Karpas-422 (cell line): ENCODE data around the gene FGF12. TPM values are rescaled to one million over a fixed set of nuclear protein-coding genes. Genes with fewer than 3 reads are reported as not detected.

Experiments used
- DNase-seq: peaks from one replicate; pipeline ENCODE4 v3.0.0-alpha.2; 2015
- H2AFZ ChIP-seq: fragments of 200-600 bp; sonication (generic); 2 replicates; pipeline ENCODE4 v1.6.1; 2014; ENCODE audit warnings: antibody characterized with exemption, low read length, mixed read lengths
- H3K27ac ChIP-seq: fragments of 200-600 bp; sonication (generic); 2 replicates; pipeline ENCODE4 v1.5.1; 2014; ENCODE audit warnings: mild to moderate bottlenecking, low read length, moderate library complexity
- H3K27me3 ChIP-seq: fragments of 200-600 bp; sonication (generic); 2 replicates; pipeline ENCODE4 v1.6.1; 2014; ENCODE audit warnings: low read length, mixed read lengths
- H3K36me3 ChIP-seq: fragments of 200-600 bp; sonication (generic); 2 replicates; pipeline ENCODE4 v1.6.1; 2014; ENCODE audit warnings: low read length, mixed read lengths; ENCODE audit not compliant: insufficient read depth
- H3K4me1 ChIP-seq: fragments of 200-600 bp; sonication (generic); 2 replicates; pipeline ENCODE4 v1.6.1; 2014; ENCODE audit warnings: mild to moderate bottlenecking, low read length, mixed read lengths
- H3K4me2 ChIP-seq: fragments of 200-600 bp; sonication (generic); 2 replicates; pipeline ENCODE4 v1.6.1; 2014; ENCODE audit warnings: low read length, low read depth, mild to moderate bottlenecking; ENCODE audit not compliant: poor library complexity, severe bottlenecking
- H3K4me3 ChIP-seq: fragments of 200-600 bp; sonication (generic); 2 replicates; pipeline ENCODE4 v1.5.1; 2014; ENCODE audit warnings: mild to moderate bottlenecking, antibody characterized with exemption, low read length, mixed read lengths
- H3K79me2 ChIP-seq: fragments of 200-600 bp; sonication (generic); 2 replicates; pipeline ENCODE4 v1.6.1; 2014; ENCODE audit warnings: mild to moderate bottlenecking, low read length, mixed read lengths
- H3K9ac ChIP-seq: fragments of 200-600 bp; sonication (generic); 2 replicates; pipeline ENCODE4 v1.6.0; 2014; ENCODE audit warnings: low read length
- H3K9me2 ChIP-seq: fragments of 200-600 bp; sonication (generic), shearing (Covaris generic); replicated peaks from 2 replicates; pipeline ENCODE4 v1.6.0; 2014; ENCODE audit warnings: mild to moderate bottlenecking, low read length, moderate library complexity; ENCODE audit not compliant: insufficient read depth
- H3K9me3 ChIP-seq: fragments of 300-700, 200-600 bp; sonication (generic); 2 replicates; pipeline ENCODE4 v1.6.1; 2014; ENCODE audit warnings: low read length, mixed read lengths
- H4K20me1 ChIP-seq: fragments of 200-600 bp; sonication (generic); 2 replicates; pipeline ENCODE4 v1.6.1; 2014; ENCODE audit warnings: mild to moderate bottlenecking, antibody characterized with exemption, low read length, low read depth; ENCODE audit not compliant: insufficient read depth
- total RNA-seq: library from RNA; depleted of rRNA; stranded (reverse); fragments of >200 nt; shearing (Covaris generic); gene quantifications from 2 replicates; pipeline ENCODE4 v1.2.3, GENCODE V29; 2014; ENCODE audit warnings: low replicate concordance

FGF12 gene
- total RNA-seq, 1 experiment from 2014 or later: not detected

DNA sequence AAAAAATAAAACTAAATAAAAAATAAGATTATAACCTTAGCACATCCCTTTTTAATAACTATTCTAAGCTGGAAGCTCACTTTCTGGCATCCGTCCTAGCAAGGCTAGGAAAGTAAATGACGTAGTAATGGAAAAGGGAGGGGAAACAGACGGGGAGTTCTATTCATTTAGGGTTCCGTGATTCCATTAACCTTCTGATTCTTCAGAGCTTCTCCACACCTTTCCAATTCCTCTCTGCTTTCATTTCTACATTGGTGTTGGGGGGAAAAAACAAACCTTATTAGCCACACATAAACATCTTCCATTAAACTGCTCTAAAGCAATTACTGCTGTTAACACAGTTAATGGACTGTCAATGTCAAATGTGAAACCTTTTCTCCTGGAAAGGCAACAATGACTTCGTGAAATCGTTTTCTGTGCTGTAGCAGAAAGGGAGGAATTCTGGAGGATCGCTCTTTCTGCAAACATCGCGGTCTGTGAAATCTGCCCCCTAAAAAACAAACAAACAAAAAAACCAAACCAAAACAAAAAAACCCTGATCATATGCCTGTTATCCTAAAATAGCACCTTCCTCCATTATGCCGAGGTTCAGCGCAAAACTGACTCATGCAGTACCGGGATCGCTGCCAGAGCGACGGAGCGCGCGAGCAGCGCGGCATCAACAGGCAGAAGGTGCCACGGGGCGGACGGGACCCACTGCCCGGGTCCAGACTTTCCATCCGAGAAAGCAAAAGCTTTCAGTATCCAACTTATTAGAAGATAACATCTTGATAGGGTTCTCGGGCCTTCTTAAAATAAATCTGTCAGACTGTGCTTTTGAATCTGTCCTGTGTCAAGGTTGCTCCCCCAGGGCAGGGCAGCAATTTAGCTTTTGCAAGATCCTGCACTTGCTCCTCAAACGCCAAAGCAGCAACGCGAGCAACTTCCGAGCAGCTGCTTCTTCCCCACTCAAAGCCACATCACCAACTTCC is 156.2 kb downstream of the FGF12 start:
- Histone ChIP-seq H3K4me1 (no peaks in the 10 kb centered on the region), H3K36me3 (no peaks in the 10 kb centered on the region), H2AFZ (no peak overlapping the region), H3K9me2 (no peaks in the 10 kb centered on the region), H3K4me3 (no peak overlapping the region), H4K20me1 (no peaks in the 10 kb centered on the region), H3K27ac (no peak overlapping the region), H3K79me2 (no peaks in the 10 kb centered on the region), H3K9me3 (no peaks in the 10 kb centered on the region), H3K9ac (no peak overlapping the region), H3K27me3 (no peaks in the 10 kb centered on the region), H3K4me2 (no peak overlapping the region)
- DNase-seq: no peak

DNA sequence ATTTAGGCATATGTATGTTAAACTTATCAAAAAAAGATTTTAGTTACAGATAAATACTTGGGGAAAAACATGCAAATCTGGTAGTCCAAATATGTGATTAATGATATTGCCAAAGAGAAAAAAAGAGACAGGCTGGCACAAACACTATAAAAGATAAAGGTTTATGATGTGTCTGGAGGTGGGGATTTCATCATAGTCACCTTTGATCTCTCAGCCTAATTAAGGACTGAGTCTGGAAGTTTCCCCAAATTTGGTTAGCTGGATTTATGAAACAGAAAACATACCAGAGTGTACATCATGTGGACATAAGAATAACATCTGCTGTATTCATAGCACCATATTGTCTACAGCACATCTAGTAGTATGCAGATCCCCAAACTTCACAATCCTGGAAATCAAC is 157.0 kb downstream of the FGF12 start:
- H3K9me3 ChIP-seq: no peaks in the 10 kb centered on the region
- no peaks in the 10 kb centered on the region for H3K36me3 ChIP-seq
- H3K4me3 ChIP-seq: no peak overlapping the region
- DNase-seq: no peak
- H3K4me1 ChIP-seq: no peaks in the 10 kb centered on the region
- no peak overlapping the region for H3K9ac ChIP-seq
- H3K27ac ChIP-seq: no peak overlapping the region
- H3K9me2 ChIP-seq: no peaks in the 10 kb centered on the region
- no peak overlapping the region for H2AFZ ChIP-seq
- H3K27me3 ChIP-seq: no peaks in the 10 kb centered on the region
- H3K79me2 ChIP-seq: no peaks in the 10 kb centered on the region
- H4K20me1 ChIP-seq: no peaks in the 10 kb centered on the region
- H3K4me2 ChIP-seq: no peak overlapping the region

DNA sequence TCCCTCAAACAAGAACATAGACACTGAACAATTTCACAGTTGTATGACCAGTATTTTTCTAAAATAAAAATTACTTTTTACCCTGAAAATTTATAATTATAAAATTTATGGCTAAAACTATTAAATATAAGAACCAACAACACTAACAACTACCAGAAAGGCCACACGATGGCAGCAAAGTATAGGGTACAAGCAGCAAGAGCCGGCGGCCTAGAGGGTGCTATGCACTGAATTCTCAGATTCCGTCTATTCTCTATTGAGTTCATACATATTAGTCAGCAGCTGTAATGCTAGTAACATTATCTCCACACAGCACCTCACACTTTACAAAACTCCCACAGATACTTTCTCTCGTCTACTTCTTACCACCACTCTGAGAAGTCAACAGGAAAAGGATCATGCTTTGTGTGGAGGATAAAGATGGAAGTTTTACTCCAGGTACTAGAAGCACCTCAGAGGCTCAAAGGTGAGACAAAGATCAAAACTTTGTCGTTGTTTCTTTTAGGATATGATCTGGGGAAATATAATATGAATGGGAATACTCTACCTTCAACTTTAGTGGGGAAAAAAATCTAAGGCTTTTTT is 160.5 kb downstream of the FGF12 start:
- DNase-seq: peak; percentile 90
- no peaks in the 10 kb centered on the region for H3K27me3 ChIP-seq
- no peaks in the 10 kb centered on the region for H3K36me3 ChIP-seq
- no peaks in the 10 kb centered on the region for H3K9me3 ChIP-seq
- H3K9ac ChIP-seq: no peak overlapping the region
- H2AFZ ChIP-seq: no peak overlapping the region
- no peak overlapping the region for H3K27ac ChIP-seq
- no peaks in the 10 kb centered on the region for H3K4me1 ChIP-seq
- H3K4me2 ChIP-seq: no peak overlapping the region
- no peaks in the 10 kb centered on the region for H3K9me2 ChIP-seq
- H3K79me2 ChIP-seq: no peaks in the 10 kb centered on the region
- H4K20me1 ChIP-seq: no peaks in the 10 kb centered on the region
- H3K4me3 ChIP-seq: no peak overlapping the region

GRCh38 chr3:192564611-192565010 is 162.7 kb downstream of the FGF12 start:
- Histone ChIP-seq H3K4me1 (no peaks in the 10 kb centered on the region), H3K9me2 (no peaks in the 10 kb centered on the region), H3K27me3 (no peaks in the 10 kb centered on the region), H3K36me3 (no peaks in the 10 kb centered on the region), H3K27ac (no peak overlapping the region), H3K4me3 (no peak overlapping the region), H3K4me2 (no peak overlapping the region), H3K9me3 (no peaks in the 10 kb centered on the region), H3K79me2 (no peaks in the 10 kb centered on the region), H3K9ac (no peak overlapping the region), H4K20me1 (no peaks in the 10 kb centered on the region), H2AFZ (no peak overlapping the region)
- no peak for DNase-seq

DNA sequence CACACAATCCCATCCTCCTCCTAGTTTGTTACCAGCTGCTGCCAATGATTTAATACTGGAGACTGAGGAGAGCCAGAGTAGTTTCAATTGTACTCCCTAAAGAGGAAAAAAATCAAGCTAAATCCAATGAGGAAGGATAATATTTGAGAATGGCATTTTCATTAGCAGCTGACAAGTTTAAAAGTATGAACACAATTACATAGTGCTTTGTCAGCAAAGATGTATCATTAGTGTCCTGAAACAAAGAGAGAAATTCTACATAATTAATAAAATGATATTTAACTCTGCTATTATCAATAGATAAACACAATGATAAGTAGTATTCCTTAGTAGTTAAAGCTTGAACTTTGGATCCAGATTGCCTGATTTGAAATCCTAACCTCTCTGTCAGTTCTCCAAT is 163.9 kb downstream of the FGF12 start:
- H2AFZ ChIP-seq: no peak overlapping the region
- no peak overlapping the region for H3K4me2 ChIP-seq
- no peaks in the 10 kb centered on the region for H3K9me2 ChIP-seq
- no peak overlapping the region for H3K9ac ChIP-seq
- H3K79me2 ChIP-seq: no peaks in the 10 kb centered on the region
- no peaks in the 10 kb centered on the region for H3K36me3 ChIP-seq
- no peaks in the 10 kb centered on the region for H3K4me1 ChIP-seq
- H3K27ac ChIP-seq: no peak overlapping the region
- DNase-seq: no peak
- no peaks in the 10 kb centered on the region for H4K20me1 ChIP-seq
- no peaks in the 10 kb centered on the region for H3K9me3 ChIP-seq
- H3K27me3 ChIP-seq: no peaks in the 10 kb centered on the region
- no peak overlapping the region for H3K4me3 ChIP-seq

DNA sequence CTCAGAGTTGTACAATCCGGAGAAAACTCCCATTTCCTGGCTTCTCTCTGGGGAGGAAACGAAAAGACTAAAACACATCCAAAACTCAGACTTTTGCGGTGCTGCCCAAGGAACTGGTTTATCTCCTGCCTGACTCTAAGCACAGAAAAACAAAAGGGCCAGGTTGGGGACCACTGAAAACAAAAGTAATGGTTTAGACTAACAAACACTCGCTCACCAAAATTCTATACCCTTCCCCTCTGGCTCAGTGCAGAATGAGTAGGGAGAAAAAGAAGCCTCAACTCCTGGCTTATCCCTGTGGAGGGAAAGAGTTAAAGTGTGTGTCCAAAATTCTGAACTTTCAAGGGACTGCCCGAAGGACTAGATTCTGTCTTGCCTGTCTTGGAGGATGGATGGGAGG is 173.6 kb downstream of the FGF12 start:
- Histone ChIP-seq H3K4me2 (no peak overlapping the region), H4K20me1 (no peaks in the 10 kb centered on the region), H2AFZ (no peak overlapping the region), H3K9ac (no peak overlapping the region), H3K9me3 (peaks cover 5% of the 10 kb centered on the region; the same call in 1 of the 2 replicates), H3K79me2 (no peaks in the 10 kb centered on the region), H3K27me3 (no peaks in the 10 kb centered on the region; the same call in 1 of the 2 replicates), H3K4me1 (no peaks in the 10 kb centered on the region), H3K4me3 (no peak overlapping the region), H3K36me3 (no peaks in the 10 kb centered on the region), H3K9me2 (no peaks in the 10 kb centered on the region; the same call in 1 of the 2 replicates), H3K27ac (no peak overlapping the region)
- no peak for DNase-seq

- Histone ChIP-seq H3K27ac (no peak overlapping the region), H2AFZ (no peak overlapping the region), H3K4me2 (no peak overlapping the region), H3K36me3 (no peaks in the 10 kb centered on the region), H3K9ac (no peak overlapping the region), H3K79me2 (no peaks in the 10 kb centered on the region), H3K4me1 (no peaks in the 10 kb centered on the region), H3K4me3 (no peak overlapping the region), H3K9me3 (peaks cover 5% of the 10 kb centered on the region; the same call in 1 of the 2 replicates), H4K20me1 (no peaks in the 10 kb centered on the region), H3K27me3 (no peaks in the 10 kb centered on the region; the same call in 1 of the 2 replicates), H3K9me2 (no peaks in the 10 kb centered on the region; the same call in 1 of the 2 replicates)
- no peak for DNase-seq
Observed at GRCh38 chr3:192550356-192550755, 177.0 kb downstream of the FGF12 start.

GRCh38 chr3:192545333-192545732 is 182.0 kb downstream of the FGF12 start:
- DNase-seq: no peak
- Histone ChIP-seq H3K27ac (no peak overlapping the region), H3K27me3 (no peaks in the 10 kb centered on the region), H3K4me3 (no peak overlapping the region), H3K4me2 (no peak overlapping the region), H3K4me1 (no peaks in the 10 kb centered on the region), H4K20me1 (no peaks in the 10 kb centered on the region), H3K79me2 (no peaks in the 10 kb centered on the region), H3K9ac (no peak overlapping the region), H3K9me2 (no peaks in the 10 kb centered on the region), H2AFZ (no peak overlapping the region), H3K9me3 (no peaks in the 10 kb centered on the region), H3K36me3 (no peaks in the 10 kb centered on the region)
